NCI-H2107 treated with DMSO at 0.1 percent for 48 hours (cell line): Measurements from ENCODE around the gene JAK2.

Source experiments
- DNase-seq: peaks from one replicate; lab custom pipeline; 2025; ENCODE audit not compliant: unreplicated experiment; lab: John Stamatoyannopoulos, UW

Gene JAK2

GRCh38 chr9:5140151-5140550 is 155.1 kb downstream of the JAK2 start:
- DNase-seq = no peak

GRCh38 chr9:5144217-5144616 is 159.1 kb downstream of the JAK2 start:
- DNase-seq = no peak

DNA sequence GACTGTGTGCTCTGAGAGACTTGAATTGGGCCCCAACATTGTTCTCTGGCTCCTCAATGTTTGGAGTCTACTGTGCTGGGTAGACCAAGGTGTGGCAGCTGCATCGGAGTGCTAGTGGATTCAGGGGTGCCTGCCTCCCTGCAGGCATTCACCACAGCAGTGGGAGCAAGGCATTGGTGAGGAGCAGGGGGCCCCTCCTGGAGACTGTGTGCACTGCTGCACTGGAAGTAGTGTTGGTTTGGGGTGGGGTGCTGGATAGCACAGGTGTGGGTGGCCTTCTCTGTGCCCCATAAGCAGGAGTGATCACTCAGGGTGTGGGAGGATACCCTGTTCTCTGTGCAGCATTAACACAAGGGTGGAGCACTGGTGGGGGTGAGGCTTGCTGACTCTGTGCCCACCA is 161.2 kb downstream of the JAK2 start:
- no peak for DNase-seq
